K562 (cell line): ENCODE measurements around the gene RAB5B. TPM values are rescaled to one million over a fixed set of nuclear protein-coding genes. Genes with fewer than 3 reads are reported as not detected.

Experiments
- ATAC-seq: fragments of 200-7000 bp; cut with Tn5 transposase; 3 replicates; pipeline ENCODE4 v1.9.1; 2020; ENCODE audit warnings: moderate library complexity
- BruUV-seq: library from RNA; stranded (reverse); fragments of 400-500 nt; replicated peaks from 2 replicates; lab custom pipeline; 2021; lab: Mats Ljungman, UMichigan
- CTCF ChIA-PET: fragments of 300-600 bp; formaldehyde crosslinking; extraction: SDS; loops from one replicate; lab custom pipeline; 2021; ENCODE audit warnings: low intra/inter-chr PET ratio; lab: Yijun Ruan, JAX
- POLR2A ChIA-PET: fragments of 300-600, 350-650 bp; sonication (Branson Sonifier 250); formaldehyde crosslinking; extraction: SDS; loops from one replicate; lab custom pipeline; 2021; ENCODE audit warnings: antibody characterized with exemption, inconsistent platforms; lab: Yijun Ruan, JAX
- DNase-seq, 4 experiments: peaks; one replicate each; pipeline versions ENCODE4 v3.0.0 to v3.0.0-alpha.2; 2011 to 2018; ENCODE audit warnings: low spot score in 3 of 4, mixed read lengths in 3 of 4; ENCODE audit errors: extremely low read depth in 1 of 4
- FAIRE-seq: peaks from 2 replicates; lab custom pipeline; 2011; peaks lifted over from hg19 to GRCh38; lab: Jason Lieb, UNC
- H2AFZ ChIP-seq: 2 replicates; pipeline ENCODE4 v1.6.0; 2011; ENCODE audit warnings: low read depth, low read length, control low read depth, inconsistent platforms
- H3K27ac ChIP-seq: fragments of 200-600 bp; 3 replicates; pipeline ENCODE4 v1.8.0; 2011; ENCODE audit warnings: low read depth, mild to moderate bottlenecking, control low read depth, inconsistent platforms, low read length, moderate library complexity, mixed read lengths; ENCODE audit errors: extremely low read depth
- H3K27me3 ChIP-seq, 2 experiments: fragments of 300-600 bp in 1 of 2; 2 replicates in 1 of 2; 3 replicates in 1 of 2; pipeline versions ENCODE4 v1.6.0 to v1.8.0; 2011; ENCODE audit warnings: inconsistent platforms in 2 of 2, low read length in 2 of 2, mild to moderate bottlenecking in 1 of 2, mixed read lengths in 1 of 2, moderate library complexity in 1 of 2; ENCODE audit not compliant: control insufficient read depth in 2 of 2, insufficient read depth in 2 of 2
- H3K36me3 ChIP-seq: fragments of 300-600 bp; 3 replicates; pipeline ENCODE4 v1.8.0; 2011; ENCODE audit warnings: mild to moderate bottlenecking, low read length, inconsistent platforms; ENCODE audit not compliant: control insufficient read depth, insufficient read depth
- H3K4me1 ChIP-seq, 2 experiments: fragments of 200-600 bp in 1 of 2; replicated peaks in 1 of 2; 2 replicates in 1 of 2; 3 replicates in 1 of 2; pipeline versions ENCODE4 v1.5.1 to v1.8.0; 2011; ENCODE audit warnings: inconsistent platforms in 2 of 2, low read length in 2 of 2, mild to moderate bottlenecking in 1 of 2, mixed read lengths in 1 of 2, moderate library complexity in 1 of 2; ENCODE audit not compliant: control insufficient read depth in 2 of 2, insufficient read depth in 2 of 2
- H3K4me2 ChIP-seq: 2 replicates; pipeline ENCODE4 v1.6.1; 2011; ENCODE audit warnings: low read length, control low read depth, inconsistent platforms, mixed read lengths; ENCODE audit not compliant: insufficient read depth
- H3K4me3 ChIP-seq: fragments of 200-600 bp; sonication (generic), shearing (Covaris generic); 2 replicates; pipeline ENCODE4 v1.5.1; 2016; ENCODE audit warnings: control low read depth, inconsistent platforms
- H3K79me2 ChIP-seq: fragments of 200-600 bp; 3 replicates; pipeline ENCODE4 v1.8.0; 2011; ENCODE audit warnings: low read length, inconsistent platforms; ENCODE audit not compliant: control insufficient read depth, insufficient read depth
- H3K9ac ChIP-seq, 2 experiments: 2 replicates each; pipeline versions ENCODE4 v1.6.0 to v1.6.1; 2011; ENCODE audit warnings: low read depth in 2 of 2, low read length in 2 of 2, control low read depth in 1 of 2, inconsistent platforms in 1 of 2, mild to moderate bottlenecking in 1 of 2, mixed read lengths in 1 of 2; ENCODE audit not compliant: insufficient read depth in 1 of 2
- H3K9me1 ChIP-seq: one replicate; pipeline ENCODE4 v1.6.0; 2011; ENCODE audit warnings: inconsistent platforms, mild to moderate bottlenecking, low read length, moderate library complexity; ENCODE audit not compliant: control insufficient read depth, insufficient read depth
- H3K9me3 ChIP-seq: replicated peaks from 2 replicates; pipeline ENCODE4 v1.5.1; 2011; ENCODE audit warnings: low read depth, low read length, inconsistent platforms; ENCODE audit not compliant: control insufficient read depth, insufficient read depth
- H4K20me1 ChIP-seq: replicated peaks from 2 replicates; pipeline ENCODE4 v1.6.1; 2011; ENCODE audit warnings: low read length, inconsistent platforms, mixed read lengths; ENCODE audit not compliant: control insufficient read depth, insufficient read depth
- CBX2 ChIP-seq: fragments of 200-600 bp; sonication (generic); IDR thresholded peaks from one replicate; pipeline ENCODE4 v1.6.1; 2012; ENCODE audit warnings: mild to moderate bottlenecking, low read length, inconsistent platforms; ENCODE audit not compliant: insufficient read depth, poor library complexity, severe bottlenecking
- E2F6 ChIP-seq, 2 experiments: IDR thresholded peaks; 2 replicates each; pipeline ENCODE4 v1.6.1; 2011; ENCODE audit warnings: borderline replicate concordance in 1 of 2, control low read depth in 1 of 2, low read depth in 1 of 2, low read length in 1 of 2, mild to moderate bottlenecking in 1 of 2, mixed read lengths in 1 of 2, moderate library complexity in 1 of 2; ENCODE audit not compliant: insufficient read depth in 1 of 2, insufficient read length in 1 of 2, poor library complexity in 1 of 2, severe bottlenecking in 1 of 2; ENCODE audit errors: extremely low read depth in 1 of 2
- EGR1 ChIP-seq: fragments of 450-650 bp; conservative IDR thresholded peaks from 2 replicates; pipeline ENCODE4 v1.6.1; 2017; ENCODE audit warnings: mild to moderate bottlenecking
- GABPA ChIP-seq: fragments of 200-800 bp; sonication (Bioruptor generic); conservative IDR thresholded peaks from 2 replicates; pipeline ENCODE4 v1.6.1; 2016; ENCODE audit warnings: low read depth, missing genetic modification characterization, missing compliant biosample characterization
- HDAC1 ChIP-seq, 2 experiments: fragments of 450-650 bp; IDR thresholded peaks; 2 replicates each; pipeline ENCODE4 v1.6.1; 2016 to 2017; ENCODE audit warnings: inconsistent platforms in 1 of 2, mild to moderate bottlenecking in 1 of 2, moderate library complexity in 1 of 2
- LARP7 ChIP-seq: fragments of 450-650 bp; IDR thresholded peaks from 2 replicates; pipeline ENCODE4 v1.6.1; 2016
- ZBTB2 ChIP-seq: fragments of 450-650 bp; IDR thresholded peaks from 2 replicates; pipeline ENCODE4 v1.6.1; 2016; ENCODE audit warnings: antibody characterized with exemption
- WGBS: fragments of 100-300 bp; shearing (Covaris generic); methylation state at CpG from one replicate; pipeline ENCODE4 v1.1.6; 2016; ENCODE audit warnings: low coverage, mixed read lengths; ENCODE audit not compliant: insufficient coverage; ENCODE audit errors: missing lambda C conversion rate; 5-methylcytosine and 5-hydroxymethylcytosine counted together
- in situ Hi-C: fragments of 300-500 bp; cut with MboI; formaldehyde crosslinking; loops from 4 replicates; pipeline ENCODE4 v1.15.0; 2018; ENCODE audit warnings: inconsistent platforms, mixed read lengths
- intact Hi-C: fragments of 100-400 bp; cut with micrococcal nuclease; formaldehyde crosslinking; loops from 2 replicates; pipeline ENCODE4 v1.14.2; 2022
- polyA plus RNA-seq, 8 experiments: library from polyadenylated mRNA; depleted of rRNA in 4 of 8; stranded (reverse) in 5 of 8; unstranded in 3 of 8; fragments of >200 nt; fragmentation: Nextera tagmentation in 2 of 8; fragmentation: Illumina TruSeq in 1 of 8; extraction: Ambion mirVana in 2 of 8; extraction: Trizol in 1 of 8; gene quantifications; 2 replicates each; pipeline versions ENCODE4 v1.2.1 to v1.2.3, GENCODE V29; 2011 to 2014; ENCODE audit warnings: inconsistent platforms in 1 of 8, missing spikeins in 1 of 8
- total RNA-seq, 7 experiments: library from RNA; depleted of rRNA in 6 of 7; stranded (reverse); fragments of >200 nt in 6 of 7; fragmentation: Illumina TruSeq in 2 of 7; extraction: Trizol in 2 of 7; gene quantifications; 2 replicates each; pipeline versions ENCODE4 v1.2.1 to v1.2.3, GENCODE V29; 2011 to 2021; ENCODE audit warnings: low replicate concordance in 1 of 7

Gene RAB5B
- total and polyA plus RNA-seq, 9 of the 15 experiments (the other 6 are each of a cell fraction or from before 2014, with no cell fraction given): 6.8 to 73.8 (median 25.2) TPM

- no peaks in the 10 kb centered on the region for H3K9me3 ChIP-seq
- peaks cover 27 to 33% of the 10 kb centered on the region in 2 experiments for H3K4me1 ChIP-seq
- peak overlapping the region; percentile 68 for H3K4me3 ChIP-seq
- H3K27ac ChIP-seq: peak overlapping the region; percentile 80
- peak overlapping the region; percentile 89 for H2AFZ ChIP-seq
- intact Hi-C loops (loop anchor here (1.0 kb wide), 1 partner anchor 13 kb away; the partner anchor contains the start of gene IKZF4), in situ Hi-C loops (no loop called here)
- no peaks in the 10 kb centered on the region for H4K20me1 ChIP-seq
- peaks cover 22% of the 10 kb centered on the region; the same call in 2 of the 3 replicates for H3K36me3 ChIP-seq
- H3K9me1 ChIP-seq: no peaks in the 10 kb centered on the region
- FAIRE-seq: no peak
- peak overlapping the region; percentile 72 to 88 for H3K9ac ChIP-seq
- H3K4me2 ChIP-seq: peak overlapping the region; percentile 79
- ChIA-PET POLR2A (interaction anchor here (0.5 to 2.5 kb wide), 6 partner anchors 10 to 194 kb away, joined by 3 to 18 read pairs (median 4); partner anchors contain the start of genes IKZF4 and SUOX), CTCF (no interaction called here)
- BruUV-seq: TSS peak; percentile 27
- H3K27me3 ChIP-seq: no peaks in the 10 kb centered on the region
- WGBS: 27% methylated on average over 11 of the region's 44 CpGs
- no peaks in the 10 kb centered on the region for H3K79me2 ChIP-seq
- peak; percentile 64 to 96 (median 92) for DNase-seq
- ATAC-seq: peak; percentile 84
- no peak for TF ChIP-seq CBX2
- TF ChIP-seq LARP7: peak; percentile 64; the same call in 1 of the 2 replicates
- TF ChIP-seq E2F6 (IDR thresholded peaks at IDR 0.05; ENCODE audit: borderline replicate concordance in 1 of 2, extremely low read depth in 1 of 2, insufficient read depth in 1 of 2, insufficient read length in 1 of 2, low read depth in 1 of 2, low read length in 1 of 2, poor library complexity in 1 of 2, severe bottlenecking in 1 of 2): peak; percentile 11 to 58
- TF ChIP-seq HDAC1 (IDR thresholded peaks at IDR 0.05): 0 out of 4 replicates have a peak, but pooled peaks of 1 of the 2 experiments have one; percentile 18
- TF ChIP-seq EGR1: peak; percentile 80
- TF ChIP-seq GABPA (tag): peak; percentile 82
- TF ChIP-seq ZBTB2: 0 out of 2 replicates have a peak, but pooled peaks have one; percentile 52
Measured at GRCh38 chr12:56007564-56008559, 34.0 kb downstream of the RAB5B start.
